ENCODE measurements around the gene EXD3.

Gene EXD3

GRCh38 chr9:137446851-137447471 is 24.0 kb upstream of the EXD3 start:
- DNase-seq, result no peak

GRCh38 chr9:137445930-137446431 is 23.0 kb upstream of the EXD3 start:
- no peak for DNase-seq

DNA sequence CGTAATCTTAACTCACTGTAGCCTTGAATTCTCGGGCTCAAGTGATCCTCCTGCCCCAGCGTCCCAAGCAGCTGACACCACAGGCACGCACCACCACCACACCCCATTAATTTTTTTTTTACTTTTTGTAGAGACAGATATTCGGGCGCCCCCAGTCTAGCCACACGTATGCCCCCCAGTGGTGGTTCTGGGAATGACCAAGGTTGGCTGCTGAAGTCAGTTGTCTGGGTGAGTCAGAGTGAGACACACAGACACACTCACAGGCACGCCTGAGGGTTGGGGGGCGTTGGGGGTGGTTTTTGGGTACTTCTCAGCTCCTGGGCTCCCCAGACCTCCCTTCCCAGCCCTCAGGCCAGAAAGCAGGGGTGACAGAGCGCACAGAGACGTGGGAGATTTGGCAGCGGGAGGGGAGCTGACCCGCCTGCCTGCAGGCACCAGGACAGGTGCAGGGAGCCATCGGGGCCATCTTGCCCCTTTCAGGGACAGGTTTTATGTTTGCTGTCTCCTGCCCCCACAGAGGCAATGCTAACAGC is 22.4 kb upstream of the EXD3 start:
- peak; percentile 88 for DNase-seq

GRCh38 chr9:137444106-137444790 is 21.3 kb upstream of the EXD3 start:
- DNase-seq, result no peak

- no peak for DNase-seq
These were observed 19.0 kb upstream of the EXD3 start for GRCh38 chr9:137441935-137442321.

GRCh38 chr9:137441289-137441934 is 18.4 kb upstream of the EXD3 start, which contains the start of gene ENTPD8:
ENTPD8 (minus strand) TSS chr9:137441357; CDS start chr9:137438285, 3,072 bp downstream.
- DNase-seq, result peak; percentile 76

GRCh38 chr9:137439158-137439714 is 16.3 kb upstream of the EXD3 start:
- DNase-seq, result no peak

DNA sequence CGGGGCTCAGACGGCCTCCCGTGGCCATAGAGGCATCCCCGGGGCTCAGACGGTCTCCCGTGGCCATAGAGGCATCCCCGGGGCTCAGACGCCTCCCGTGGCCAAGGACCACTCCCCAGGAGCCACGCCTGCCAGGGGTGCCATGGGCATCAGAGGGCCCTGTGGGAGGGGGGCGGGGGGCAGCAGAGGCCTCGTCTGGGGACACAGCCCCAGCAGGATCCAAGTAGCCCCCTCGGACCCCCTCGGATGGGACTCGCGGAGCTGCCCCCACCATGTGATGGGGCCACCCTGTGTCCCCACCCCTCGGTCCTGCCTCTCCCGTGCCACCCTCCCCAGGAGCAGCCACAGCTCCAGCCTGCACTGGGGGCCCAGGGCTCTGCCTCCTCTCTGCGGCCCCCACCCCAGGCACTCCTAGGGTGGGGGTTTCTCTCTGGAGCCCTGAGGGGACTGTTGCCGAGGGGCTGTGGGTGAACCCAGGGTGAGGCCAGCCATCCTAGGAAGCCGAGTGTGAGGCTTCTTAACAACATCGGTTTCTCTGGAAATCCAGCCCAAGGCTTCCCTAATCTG is 15.7 kb upstream of the EXD3 start:
- no peak for DNase-seq

- no peak for DNase-seq
These were observed 15.0 kb upstream of the EXD3 start for GRCh38 chr9:137437691-137438590.

DNA sequence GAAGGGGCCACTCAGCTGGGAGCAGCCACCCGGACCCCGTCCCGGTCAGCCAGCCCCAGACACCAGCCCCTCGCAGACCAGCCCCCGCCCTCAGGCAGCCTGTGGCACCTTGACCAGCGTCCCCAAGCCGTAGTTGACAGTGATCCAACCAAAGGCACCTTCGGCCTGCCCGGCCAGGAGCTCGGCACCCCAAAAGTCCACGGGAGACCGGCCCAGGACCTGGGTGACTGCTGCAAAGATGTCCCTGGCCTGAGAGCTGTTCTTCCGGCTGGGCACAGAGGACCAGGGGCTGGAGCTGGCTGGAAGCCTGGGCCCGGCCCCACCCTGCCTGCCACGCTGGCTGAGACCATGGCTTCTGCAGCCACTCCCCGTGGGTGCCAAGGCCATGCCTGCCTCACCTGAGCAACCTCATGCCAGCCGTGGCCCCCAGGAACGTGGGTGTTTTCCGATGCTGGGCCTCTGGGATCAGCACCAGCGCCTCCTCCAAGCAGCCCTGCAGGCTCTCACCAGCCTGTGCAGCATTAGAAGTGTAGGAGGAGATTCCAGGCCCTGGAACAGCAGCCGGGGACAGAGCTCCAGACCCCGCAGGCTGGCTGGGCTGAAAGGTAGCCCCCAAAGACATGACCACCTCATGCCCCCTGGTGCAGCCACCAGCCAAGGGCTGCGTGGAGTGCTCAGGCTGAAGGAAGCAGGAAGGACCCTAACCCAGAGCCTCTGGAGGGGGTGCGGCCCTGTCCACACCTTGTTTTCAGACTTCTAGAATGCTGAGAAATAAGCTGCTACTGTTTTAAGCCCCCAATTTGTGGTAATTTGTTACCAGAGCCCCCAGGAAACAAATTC is 14.0 kb upstream of the EXD3 start:
- DNase-seq, result no peak

DNA sequence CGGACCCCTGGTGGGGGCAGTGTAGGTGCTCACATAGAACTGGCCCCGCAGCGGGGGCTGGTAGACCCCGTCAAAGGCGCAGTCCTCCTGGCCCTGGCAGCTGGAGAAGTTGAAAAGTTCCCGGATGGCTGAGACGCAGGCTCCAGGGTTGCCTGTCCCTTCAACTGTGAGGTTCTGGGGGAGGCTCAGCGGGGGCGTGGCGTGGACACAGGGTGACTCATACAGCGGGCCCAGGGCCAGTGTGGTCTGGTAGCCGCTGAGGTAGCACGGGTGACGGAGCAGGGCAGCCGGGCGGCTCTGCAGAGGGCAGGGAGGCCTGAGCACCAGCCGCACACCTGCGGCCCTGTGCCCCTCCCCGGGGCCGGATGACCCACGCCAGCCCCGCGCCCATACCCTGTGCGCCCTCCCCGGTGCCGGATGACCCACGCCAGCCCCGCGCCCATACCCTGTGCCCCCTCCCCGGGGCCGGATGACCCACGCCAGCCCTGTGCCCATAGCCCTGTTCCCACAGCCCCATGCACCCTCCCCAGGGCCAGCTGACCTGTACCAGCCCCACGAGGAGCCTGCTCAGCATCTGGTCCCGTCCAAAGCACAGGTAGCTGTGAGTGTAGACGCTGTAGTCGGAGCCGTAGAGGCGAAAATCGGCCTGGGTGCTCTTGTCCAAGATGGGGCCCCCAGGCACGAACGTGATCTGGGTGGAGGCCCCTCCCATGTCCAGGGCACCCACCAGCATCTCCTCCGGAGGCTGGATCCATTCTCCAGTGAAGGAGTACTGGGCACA is 13.2 kb upstream of the EXD3 start:
- DNase-seq, result no peak

GRCh38 chr9:137435381-137435891 is 12.5 kb upstream of the EXD3 start:
- no peak for DNase-seq

- no peak for DNase-seq
These were observed 11.8 kb upstream of the EXD3 start for GRCh38 chr9:137434498-137435380.

DNA sequence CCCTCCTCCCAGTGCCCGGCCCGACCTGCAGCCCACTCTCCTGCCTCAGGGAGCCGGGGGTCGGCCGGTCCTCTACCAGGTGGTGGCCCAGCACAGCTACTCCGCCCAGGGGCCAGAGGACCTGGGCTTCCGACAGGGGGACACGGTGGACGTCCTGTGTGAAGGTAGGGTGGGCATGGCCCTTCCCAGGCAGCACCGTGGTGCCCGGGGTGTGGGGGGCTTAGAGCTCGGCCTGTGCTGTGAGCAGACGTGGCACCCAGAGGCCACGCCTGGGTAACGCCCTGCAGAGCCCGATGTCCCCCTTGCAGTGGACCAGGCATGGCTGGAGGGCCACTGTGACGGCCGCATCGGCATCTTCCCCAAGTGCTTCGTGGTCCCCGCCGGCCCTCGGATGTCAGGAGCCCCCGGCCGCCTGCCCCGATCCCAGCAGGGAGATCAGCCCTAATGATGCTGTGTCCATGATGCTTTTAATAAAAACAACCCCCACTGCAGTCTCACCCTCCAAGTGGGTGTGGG is 11.0 kb upstream of the EXD3 start:
- DNase-seq, result no peak

DNA sequence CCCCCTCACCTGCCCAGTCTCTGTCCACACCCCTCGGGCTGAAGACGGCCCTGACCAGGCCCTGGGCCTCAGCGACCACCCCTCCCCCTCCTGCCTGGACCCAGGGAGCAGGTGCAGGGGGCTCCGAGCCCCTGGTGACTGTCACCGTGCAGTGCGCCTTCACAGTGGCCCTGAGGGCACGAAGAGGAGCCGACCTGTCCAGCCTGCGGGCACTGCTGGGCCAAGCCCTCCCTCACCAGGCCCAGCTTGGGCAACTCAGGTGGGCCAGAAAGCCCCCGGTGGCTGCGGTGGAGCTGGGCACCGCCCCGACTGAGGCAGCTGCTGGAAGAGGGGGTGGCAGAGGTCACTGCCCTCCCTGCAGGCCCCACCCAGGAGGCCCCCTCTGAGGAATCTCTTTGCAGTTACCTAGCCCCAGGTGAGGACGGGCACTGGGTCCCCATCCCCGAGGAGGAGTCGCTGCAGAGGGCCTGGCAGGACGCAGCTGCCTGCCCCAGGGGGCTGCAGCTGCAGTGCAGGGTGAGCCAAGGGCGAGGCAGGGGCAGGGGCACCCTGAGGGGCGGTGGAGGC is 10.5 kb upstream of the EXD3 start:
- no peak for DNase-seq

DNA sequence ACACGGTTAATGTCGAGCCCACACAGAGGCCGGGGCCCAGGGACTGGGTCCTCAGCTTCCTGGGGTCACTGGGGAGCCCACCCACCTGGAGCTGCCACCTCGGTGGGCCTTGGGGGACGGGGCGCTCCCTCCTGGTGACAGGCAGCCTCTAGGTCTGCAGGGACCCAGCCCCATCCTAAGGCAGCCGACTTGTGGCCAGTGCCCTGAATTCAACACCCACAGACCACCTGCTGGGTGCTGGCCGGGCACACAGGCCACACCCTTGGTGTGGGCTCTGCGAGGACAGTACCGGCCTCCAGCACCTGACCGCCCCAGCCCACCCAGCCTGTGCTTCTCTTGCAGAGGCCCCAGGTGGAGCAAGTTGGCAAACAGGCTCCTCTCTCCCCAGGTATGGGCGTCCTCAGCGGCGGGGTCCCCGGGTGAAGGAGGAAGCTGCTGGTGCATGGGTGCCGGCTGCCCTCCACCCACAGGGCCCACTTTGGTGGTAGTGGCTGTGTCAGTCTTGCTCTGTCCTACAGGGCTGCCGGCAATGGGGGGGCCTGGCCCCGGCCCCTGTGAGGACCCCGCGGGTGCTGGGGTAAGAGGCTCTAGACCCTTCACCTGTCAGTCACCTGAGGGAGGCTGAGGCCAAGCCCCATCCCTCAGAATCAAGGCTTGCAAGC is 9.9 kb upstream of the EXD3 start:
- DNase-seq, result no peak

- no peak for DNase-seq
These were observed 8.5 kb upstream of the EXD3 start for GRCh38 chr9:137431416-137431931.

All from eye (tissue), 1 donor.